HEK293 (cell line): Measurements from ENCODE around the gene HID1.

Experiments
- CTCF ChIA-PET: fragments of 350-600 bp; formaldehyde crosslinking; extraction: SDS; loops from one replicate; lab custom pipeline; 2021; ENCODE audit warnings: antibody characterized with exemption; lab: Yijun Ruan, JAX
- POLR2A ChIA-PET: fragments of 300-600 bp; formaldehyde crosslinking; extraction: SDS; loops from one replicate; lab custom pipeline; 2020; ENCODE audit warnings: antibody characterized with exemption, inconsistent platforms; lab: Yijun Ruan, JAX
- H3K27ac ChIP-seq: fragments of 200-500 bp; sonication (Bioruptor generic); 2 replicates; pipeline ENCODE4 v1.5.1; 2014; ENCODE audit warnings: low read depth, low read length, control low read depth, inconsistent platforms; ENCODE audit errors: extremely low read depth
- H3K36me3 ChIP-seq, 2 experiments: fragments of 200-500 bp in 1 of 2; sonication (Bioruptor generic) in 1 of 2; 1 replicate in 1 of 2; 2 replicates in 1 of 2; pipeline ENCODE4 v1.5.1; 2014 to 2017; ENCODE audit warnings: inconsistent platforms in 2 of 2, low read length in 2 of 2; ENCODE audit not compliant: control insufficient read depth in 2 of 2, insufficient read depth in 1 of 2
- H3K4me1 ChIP-seq: fragments of 200-500 bp; sonication (Bioruptor generic); 2 replicates; pipeline ENCODE4 v1.5.1; 2014; ENCODE audit warnings: mild to moderate bottlenecking, low read length, inconsistent platforms; ENCODE audit not compliant: control insufficient read depth, insufficient read depth
- H3K4me3 ChIP-seq: 2 replicates; pipeline ENCODE4 v1.5.1; 2011; ENCODE audit warnings: low read depth, mild to moderate bottlenecking, control low read depth, low read length, moderate library complexity
- H3K9me3 ChIP-seq: fragments of 200-500 bp; sonication (Bioruptor generic); 2 replicates; pipeline ENCODE4 v1.5.1; 2014; ENCODE audit warnings: low read depth, low read length, inconsistent platforms; ENCODE audit not compliant: control insufficient read depth, insufficient read depth
- ATF2 ChIP-seq: fragments of 450-650 bp; formaldehyde crosslinking; IDR thresholded peaks from 2 replicates; pipeline ENCODE4 v1.5.1; 2016; ENCODE audit warnings: missing biosample characterization, missing genetic modification characterization, low read depth
- KLF17 ChIP-seq: fragments of 450-650 bp; formaldehyde crosslinking; IDR thresholded peaks from 2 replicates; pipeline ENCODE4 v1.5.1; 2016; ENCODE audit warnings: missing biosample characterization, missing genetic modification characterization
- MYNN ChIP-seq: fragments of 450-650 bp; formaldehyde crosslinking; IDR thresholded peaks from 2 replicates; pipeline ENCODE4 v1.5.1; 2016; ENCODE audit warnings: missing biosample characterization, missing genetic modification characterization, borderline replicate concordance
- PRDM1 ChIP-seq: fragments of 450-650 bp; formaldehyde crosslinking; IDR thresholded peaks from 2 replicates; pipeline ENCODE4; 2016; ENCODE audit warnings: missing biosample characterization, missing genetic modification characterization
- PRDM10 ChIP-seq: fragments of 450-650 bp; formaldehyde crosslinking; IDR thresholded peaks from 2 replicates; pipeline ENCODE4 v1.5.1; 2016; ENCODE audit warnings: missing biosample characterization, missing genetic modification characterization
- SCRT2 ChIP-seq: fragments of 450-650 bp; formaldehyde crosslinking; IDR thresholded peaks from 2 replicates; pipeline ENCODE4 v1.5.1; 2016; ENCODE audit warnings: missing biosample characterization, missing genetic modification characterization
- ZBTB1 ChIP-seq: fragments of 450-650 bp; formaldehyde crosslinking; IDR thresholded peaks from 2 replicates; pipeline ENCODE4 v1.5.1; 2016; ENCODE audit warnings: missing biosample characterization, missing genetic modification characterization
- ZBTB20 ChIP-seq: fragments of 450-650 bp; formaldehyde crosslinking; IDR thresholded peaks from 2 replicates; pipeline ENCODE4 v1.5.1; 2016; ENCODE audit warnings: missing biosample characterization, missing genetic modification characterization
- ZNF132 ChIP-seq: fragments of 450-650 bp; formaldehyde crosslinking; IDR thresholded peaks from 2 replicates; pipeline ENCODE4 v1.5.1; 2017; ENCODE audit warnings: missing biosample characterization, missing genetic modification characterization, borderline replicate concordance
- ZNF155 ChIP-seq: fragments of 450-650 bp; formaldehyde crosslinking; IDR thresholded peaks from 2 replicates; pipeline ENCODE4 v1.5.1; 2016; ENCODE audit warnings: missing biosample characterization, missing genetic modification characterization
- ZNF16 ChIP-seq: fragments of 450-650 bp; formaldehyde crosslinking; IDR thresholded peaks from 2 replicates; pipeline ENCODE4 v1.5.1; 2016; ENCODE audit warnings: low read depth, missing biosample characterization, missing genetic modification characterization
- ZNF266 ChIP-seq: fragments of 450-650 bp; formaldehyde crosslinking; IDR thresholded peaks from 2 replicates; pipeline ENCODE4 v1.5.1; 2016; ENCODE audit warnings: missing biosample characterization, missing genetic modification characterization, low read depth
- ZNF302 ChIP-seq: fragments of 450-650 bp; formaldehyde crosslinking; IDR thresholded peaks from 2 replicates; pipeline ENCODE4 v1.5.1; 2016; ENCODE audit warnings: missing biosample characterization, missing genetic modification characterization, low read depth
- ZNF37A ChIP-seq: fragments of 450-650 bp; IDR thresholded peaks from 2 replicates; pipeline ENCODE4 v1.5.1; 2018; ENCODE audit warnings: missing biosample characterization, missing genetic modification characterization
- ZNF449 ChIP-seq: fragments of 450-650 bp; formaldehyde crosslinking; IDR thresholded peaks from 2 replicates; pipeline ENCODE4 v1.5.1; 2017; ENCODE audit warnings: missing biosample characterization, mild to moderate bottlenecking, missing genetic modification characterization, moderate library complexity
- ZNF473 ChIP-seq: fragments of 450-650 bp; formaldehyde crosslinking; IDR thresholded peaks from 2 replicates; pipeline ENCODE4 v1.5.1; 2017; ENCODE audit warnings: missing biosample characterization, missing genetic modification characterization
- ZNF548 ChIP-seq: fragments of 450-650 bp; formaldehyde crosslinking; IDR thresholded peaks from 2 replicates; pipeline ENCODE4 v1.5.1; 2016; ENCODE audit warnings: missing biosample characterization, missing genetic modification characterization
- ZNF549 ChIP-seq: fragments of 450-650 bp; IDR thresholded peaks from 2 replicates; pipeline ENCODE4 v1.5.1; 2018; ENCODE audit warnings: missing biosample characterization, missing genetic modification characterization, mild to moderate bottlenecking, inconsistent platforms, moderate library complexity
- ZNF558 ChIP-seq: fragments of 450-650 bp; formaldehyde crosslinking; IDR thresholded peaks from 2 replicates; pipeline ENCODE4 v1.5.1; 2016; ENCODE audit warnings: missing biosample characterization, missing genetic modification characterization
- ZNF626 ChIP-seq: fragments of 450-650 bp; sonication (Bioruptor Pico); formaldehyde crosslinking; IDR thresholded peaks from 2 replicates; pipeline ENCODE4 v1.5.1; 2018; ENCODE audit warnings: missing biosample characterization, missing genetic modification characterization, inconsistent platforms
- ZNF76 ChIP-seq: fragments of 450-650 bp; formaldehyde crosslinking; IDR thresholded peaks from 2 replicates; pipeline ENCODE4; 2016; ENCODE audit warnings: low read depth, missing biosample characterization, missing genetic modification characterization, borderline replicate concordance

HID1 gene

GRCh38 chr17:74992223-74992622 is 19.7 kb upstream of the HID1 start:
- no peaks in the 10 kb centered on the region for H3K4me1 ChIP-seq
- TF ChIP-seq ZNF473 (tag by site-specific recombination) (no peak), PRDM1 (tag by site-specific recombination) (0 out of 2 replicates have a peak, but pooled peaks have one; percentile 18), PRDM10 (tag by site-specific recombination) (peak; percentile 57), MYNN (tag by site-specific recombination) (no peak)
- TF ChIP-seq, all 188 proteins: peak for 2
- H3K36me3 ChIP-seq, result peaks cover 0 to 6% of the 10 kb centered on the region in 2 experiments; a peak in 2 of 3 replicates
- H3K4me3 ChIP-seq, result no peak overlapping the region
- ChIA-PET CTCF (interaction anchor here (0.5 to 3.8 kb wide), 4 partner anchors 21 to 114 kb away, joined by 3 to 18 read pairs (median 3); no protein-coding TSS in a partner anchor), POLR2A (interaction anchor here (0.6 to 1.6 kb wide), 3 partner anchors 18 to 161 kb away, joined by 3 read pairs; partner anchors contain the start of gene FDXR)
- H3K9me3 ChIP-seq, result no peaks in the 10 kb centered on the region
- H3K27ac ChIP-seq, result no peak overlapping the region

- no peak overlapping the region for H3K27ac ChIP-seq
- no peaks in the 10 kb centered on the region for H3K4me1 ChIP-seq
- TF ChIP-seq ZNF626 (no peak), SCRT2 (tag by site-specific recombination) (peak; percentile 39)
- no peaks in the 10 kb centered on the region for H3K9me3 ChIP-seq
- H3K4me3 ChIP-seq, result no peak overlapping the region
- H3K36me3 ChIP-seq, result peaks cover 0 to 6% of the 10 kb centered on the region in 2 experiments; a peak in 2 of 3 replicates
- ChIA-PET CTCF (interaction anchor here (0.9 to 3.9 kb wide), 3 partner anchors 18 to 33 kb away, joined by 3 to 18 read pairs (median 6); no protein-coding TSS in a partner anchor), POLR2A (interaction anchor here (0.9 to 2.0 kb wide), 3 partner anchors 18 to 22 kb away, joined by 4 to 9 read pairs (median 7); partner anchors contain the start of genes HID1 and MRPL58)
Measured at GRCh38 chr17:74990581-74991105, 18.1 kb upstream of the HID1 start.

GRCh38 chr17:74987909-74988711 is 15.6 kb upstream of the HID1 start:
- Histone ChIP-seq H3K9me3 (no peaks in the 10 kb centered on the region), H3K36me3 (peaks cover 0 to 6% of the 10 kb centered on the region in 2 experiments; a peak in 1 of 3 replicates), H3K27ac (peak overlapping the region; percentile 88; the same call in 1 of the 2 replicates), H3K4me1 (peaks cover 2% of the 10 kb centered on the region; the same call in 1 of the 2 replicates), H3K4me3 (peak overlapping the region; percentile 81)
- ChIA-PET POLR2A (interaction anchor here (0.9 to 3.1 kb wide), 19 partner anchors 11 to 591 kb away, joined by 3 to 50 read pairs (median 6); partner anchors contain the start of genes FDXR, HID1, KCTD2 and MRPL58), CTCF (interaction anchor here (0.5 to 3.9 kb wide), 14 partner anchors 9 to 283 kb away, joined by 3 to 24 read pairs (median 4); partner anchors contain the start of genes HID1, MIF4GD and MRPL58)
- TF ChIP-seq ZNF132 (no peak), ZBTB1 (tag by site-specific recombination) (no peak), ATF2 (tag by site-specific recombination) (no peak), ZNF549 (tag by site-specific recombination) (no peak), ZNF76 (tag by site-specific recombination) (peak; percentile 67), ZNF266 (tag by site-specific recombination) (no peak), ZNF37A (tag by site-specific recombination) (no peak), ZNF558 (tag by site-specific recombination) (no peak), ZBTB20 (tag by site-specific recombination) (peak; percentile 62; the same call in 1 of the 2 replicates), ZNF449 (tag by site-specific recombination) (peak; percentile 96), ZNF16 (tag by site-specific recombination) (no peak), ZNF302 (no peak), ZNF548 (no peak), KLF17 (tag by site-specific recombination) (peak; percentile 16; the same call in 1 of the 2 replicates), ZNF155 (tag by site-specific recombination) (no peak)
